HUES48 (cell line): ENCODE data around the gene CGGBP1.
"Not testable (repeated sequence)": the region's sequence is repeated elsewhere in the genome, so short reads cannot be mapped to it uniquely, and the experiment has no call there.

Experiments used
- H3K27ac ChIP-seq: one replicate; pipeline ENCODE4 v1.7.0; 2013; ENCODE audit warnings: low read depth, low read length, inconsistent platforms
- H3K27me3 ChIP-seq: 2 replicates; pipeline ENCODE4 v1.6.1; 2013; ENCODE audit warnings: mild to moderate bottlenecking, low read length; ENCODE audit not compliant: control insufficient read depth, insufficient read depth
- H3K36me3 ChIP-seq: 2 replicates; pipeline ENCODE4 v1.6.1; 2013; ENCODE audit warnings: low read length; ENCODE audit not compliant: control insufficient read depth, insufficient read depth
- H3K4me1 ChIP-seq: 2 replicates; pipeline ENCODE4 v1.6.1; 2013; ENCODE audit warnings: mild to moderate bottlenecking, low read length; ENCODE audit not compliant: control insufficient read depth, insufficient read depth
- H3K4me3 ChIP-seq: 2 replicates; pipeline ENCODE4 v1.5.1; 2013; ENCODE audit warnings: mild to moderate bottlenecking, low read depth, low read length
- H3K9ac ChIP-seq: 2 replicates; pipeline ENCODE4 v1.6.1; 2013; ENCODE audit warnings: mild to moderate bottlenecking, low read depth, low read length, moderate library complexity
- H3K9me3 ChIP-seq: 2 replicates; pipeline ENCODE4 v1.6.1; 2013; ENCODE audit warnings: low read length; ENCODE audit not compliant: control insufficient read depth, insufficient read depth

The CGGBP1 gene

GRCh38 chr3:88034491-88035275 is 24.1 kb downstream of the CGGBP1 start:
- H3K4me1 ChIP-seq: no peaks in the 10 kb centered on the region
- H3K27ac ChIP-seq: no peak overlapping the region
- H3K9ac ChIP-seq: no peak overlapping the region
- H3K36me3 ChIP-seq: no peaks in the 10 kb centered on the region
- no peaks in the 10 kb centered on the region for H3K9me3 ChIP-seq
- no peaks in the 10 kb centered on the region for H3K27me3 ChIP-seq
- H3K4me3 ChIP-seq: no peak overlapping the region

- H3K9ac ChIP-seq: no peak overlapping the region
- no peaks in the 10 kb centered on the region for H3K36me3 ChIP-seq
- no peaks in the 10 kb centered on the region for H3K4me1 ChIP-seq
- no peaks in the 10 kb centered on the region for H3K9me3 ChIP-seq
- no peak overlapping the region for H3K27ac ChIP-seq
- H3K4me3 ChIP-seq: no peak overlapping the region
- H3K27me3 ChIP-seq: no peaks in the 10 kb centered on the region
These were observed 25.0 kb downstream of the CGGBP1 start for GRCh38 chr3:88033808-88034207.

DNA sequence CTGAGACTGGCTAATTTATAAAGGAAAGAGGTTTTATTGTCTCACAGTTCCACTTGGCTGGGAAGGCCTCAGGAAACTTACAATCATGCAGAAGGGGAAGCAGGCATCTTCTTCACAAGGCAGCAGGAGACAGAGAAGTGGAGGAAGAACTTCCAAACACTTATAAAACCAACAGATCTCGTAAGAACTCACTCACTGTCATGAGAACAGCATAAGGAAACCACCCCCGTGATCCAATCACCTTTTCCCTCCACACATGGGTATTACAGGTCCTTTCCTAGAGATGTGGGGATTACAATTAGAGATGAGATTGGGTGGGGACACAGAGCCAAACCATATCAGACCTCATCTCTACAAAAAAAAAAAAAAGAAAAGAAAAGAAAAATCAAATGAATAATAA is 25.7 kb downstream of the CGGBP1 start:
- H3K27me3 ChIP-seq: no peaks in the 10 kb centered on the region
- H3K4me3 ChIP-seq: no peak overlapping the region
- H3K4me1 ChIP-seq: no peaks in the 10 kb centered on the region
- no peak overlapping the region for H3K27ac ChIP-seq
- H3K9ac ChIP-seq: no peak overlapping the region
- no peaks in the 10 kb centered on the region for H3K9me3 ChIP-seq
- H3K36me3 ChIP-seq: no peaks in the 10 kb centered on the region

DNA sequence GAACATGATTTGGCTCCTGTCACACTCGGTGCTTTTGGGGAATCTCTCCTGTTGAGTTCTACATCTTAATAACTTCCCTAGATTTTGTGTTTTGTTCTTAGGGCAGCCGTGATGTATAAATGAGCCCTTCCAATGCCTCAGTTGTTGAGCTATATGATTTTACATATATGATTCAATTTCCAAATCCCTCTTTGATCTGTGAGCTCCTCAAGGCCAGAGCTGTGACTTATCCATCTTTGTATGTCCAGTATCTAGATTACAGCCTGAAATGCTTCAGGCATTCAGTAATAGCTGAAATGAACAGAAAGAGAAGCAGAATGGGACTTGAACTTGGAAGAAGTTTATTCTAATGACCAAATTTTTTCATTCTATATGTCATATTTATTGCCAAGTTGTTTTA is 26.6 kb downstream of the CGGBP1 start:
- Histone ChIP-seq H3K9me3 (no peaks in the 10 kb centered on the region), H3K9ac (no peak overlapping the region), H3K27me3 (no peaks in the 10 kb centered on the region), H3K4me3 (no peak overlapping the region), H3K27ac (no peak overlapping the region), H3K36me3 (no peaks in the 10 kb centered on the region), H3K4me1 (no peaks in the 10 kb centered on the region)

DNA sequence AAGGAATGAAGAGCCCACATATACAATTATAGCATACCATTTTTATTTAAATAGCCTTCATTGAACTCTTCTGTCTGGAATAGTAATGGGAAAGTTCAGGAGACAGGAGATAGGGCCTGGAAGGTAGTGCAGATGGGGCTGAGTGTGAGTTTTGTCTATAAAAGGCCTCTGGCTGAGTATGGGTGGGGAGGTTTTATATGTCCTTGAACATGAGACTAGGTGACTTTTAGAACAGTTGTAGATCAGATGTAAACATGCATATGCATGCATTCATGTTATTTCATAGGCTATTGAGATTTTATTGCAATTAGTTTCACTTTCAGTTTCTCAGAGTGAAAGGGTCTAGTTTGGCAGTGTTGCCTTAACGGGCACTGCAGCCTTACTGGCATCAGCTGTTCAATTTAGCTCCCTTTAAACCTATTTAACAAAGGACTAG is 27.1 kb downstream of the CGGBP1 start:
- Histone ChIP-seq H3K4me3 (no peak overlapping the region), H3K27ac (no peak overlapping the region), H3K9me3 (no peaks in the 10 kb centered on the region), H3K4me1 (no peaks in the 10 kb centered on the region), H3K9ac (no peak overlapping the region), H3K36me3 (no peaks in the 10 kb centered on the region), H3K27me3 (no peaks in the 10 kb centered on the region)

DNA sequence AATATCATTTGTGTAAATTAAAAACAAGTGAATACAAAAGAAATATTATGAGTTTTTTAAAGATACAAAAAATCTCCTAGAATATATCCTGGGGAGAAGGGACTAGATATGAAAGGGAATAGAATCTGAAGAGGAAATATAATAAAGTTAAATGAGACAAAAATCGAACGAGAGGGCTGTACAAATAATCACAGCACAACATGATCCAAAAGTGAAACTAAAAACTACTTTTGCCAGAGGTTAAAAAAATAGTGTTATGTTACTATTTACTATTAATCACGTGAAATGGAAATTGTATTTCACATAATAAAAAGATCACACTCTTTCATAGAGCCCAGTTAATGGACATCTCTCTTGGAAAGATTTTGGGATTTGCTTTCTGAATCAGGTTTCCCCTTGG is 28.6 kb downstream of the CGGBP1 start:
- Histone ChIP-seq H3K4me3 (no peak overlapping the region), H3K27ac (no peak overlapping the region), H3K9ac (no peak overlapping the region)

GRCh38 chr3:88028876-88029275 is 29.9 kb downstream of the CGGBP1 start:
- H3K9ac ChIP-seq: no peak overlapping the region
- H3K27ac ChIP-seq: no peak overlapping the region
- H3K36me3 ChIP-seq: no peaks in the 10 kb centered on the region
- no peak overlapping the region for H3K4me3 ChIP-seq
- no peaks in the 10 kb centered on the region for H3K4me1 ChIP-seq
- no peaks in the 10 kb centered on the region for H3K27me3 ChIP-seq
- no peaks in the 10 kb centered on the region; the same call in 1 of the 2 replicates for H3K9me3 ChIP-seq

More for the DNA sequence above, 28.6 kb downstream of the CGGBP1 start:
- Histone ChIP-seq H3K36me3 (no peaks in the 10 kb centered on the region), H3K9me3 (no peaks in the 10 kb centered on the region; the same call in 1 of the 2 replicates), H3K4me1 (no peaks in the 10 kb centered on the region), H3K27me3 (no peaks in the 10 kb centered on the region)

DNA sequence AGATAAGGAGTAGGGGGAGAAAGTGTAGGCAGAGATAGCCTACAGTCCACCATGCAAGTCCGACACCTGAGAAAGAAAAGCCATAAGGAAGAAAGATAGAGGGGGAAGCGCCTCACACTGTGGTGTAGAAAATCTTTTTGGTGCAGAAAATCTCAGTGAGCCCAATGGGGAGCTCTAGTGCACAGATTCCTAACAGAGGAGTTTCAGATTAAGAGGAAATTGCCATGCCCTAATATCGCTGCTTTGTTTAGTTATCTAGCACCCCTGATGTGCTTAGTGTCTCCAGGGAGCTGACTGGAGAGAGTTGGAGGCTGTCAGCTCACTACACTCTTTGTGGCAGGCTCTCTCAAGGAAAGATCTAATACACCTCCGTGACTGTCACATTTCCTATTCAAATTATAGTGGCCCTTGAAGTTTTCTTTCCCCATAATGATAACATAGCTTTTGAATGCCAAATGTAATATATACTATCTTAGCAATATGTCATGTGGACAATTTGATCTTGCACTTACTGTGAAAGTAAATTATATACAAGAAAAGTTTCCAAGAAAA is 33.7 kb downstream of the CGGBP1 start:
- no peaks in the 10 kb centered on the region for H3K4me1 ChIP-seq
- no peak overlapping the region for H3K9ac ChIP-seq
- no peaks in the 10 kb centered on the region; the same call in 1 of the 2 replicates for H3K9me3 ChIP-seq
- no peaks in the 10 kb centered on the region for H3K27me3 ChIP-seq
- no peak overlapping the region for H3K27ac ChIP-seq
- H3K4me3 ChIP-seq: no peak overlapping the region
- no peaks in the 10 kb centered on the region for H3K36me3 ChIP-seq

DNA sequence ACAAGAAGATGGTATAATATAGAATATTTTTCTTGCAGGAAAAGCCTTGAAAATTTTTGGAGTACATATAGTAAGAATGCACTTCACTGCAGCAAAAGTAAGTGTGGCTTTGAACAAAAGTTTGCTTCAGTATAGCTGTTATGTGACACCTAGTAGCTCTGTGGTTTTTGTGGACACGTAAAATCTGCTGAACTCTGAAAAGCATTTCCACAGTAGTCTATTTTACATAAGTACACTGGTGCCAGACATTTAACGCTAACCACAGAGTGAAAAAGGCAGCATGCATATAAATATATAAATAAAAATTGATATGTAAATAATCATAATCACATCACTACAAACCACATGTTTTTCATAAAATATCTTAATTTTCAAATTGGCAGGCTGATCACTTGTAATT is 39.8 kb downstream of the CGGBP1 start:
- Histone ChIP-seq H3K27ac (no peak overlapping the region), H3K4me1 (no peaks in the 10 kb centered on the region), H3K9ac (no peak overlapping the region), H3K36me3 (no peaks in the 10 kb centered on the region), H3K9me3 (no peaks in the 10 kb centered on the region), H3K4me3 (no peak overlapping the region), H3K27me3 (no peaks in the 10 kb centered on the region)

- not testable (repeated sequence) for H3K9ac ChIP-seq, H3K4me3 ChIP-seq, H3K27me3 ChIP-seq, H3K9me3 ChIP-seq, H3K4me1 ChIP-seq, H3K36me3 ChIP-seq, H3K27ac ChIP-seq
These were observed 43.1 kb downstream of the CGGBP1 start for GRCh38 chr3:88015656-88016055.

DNA sequence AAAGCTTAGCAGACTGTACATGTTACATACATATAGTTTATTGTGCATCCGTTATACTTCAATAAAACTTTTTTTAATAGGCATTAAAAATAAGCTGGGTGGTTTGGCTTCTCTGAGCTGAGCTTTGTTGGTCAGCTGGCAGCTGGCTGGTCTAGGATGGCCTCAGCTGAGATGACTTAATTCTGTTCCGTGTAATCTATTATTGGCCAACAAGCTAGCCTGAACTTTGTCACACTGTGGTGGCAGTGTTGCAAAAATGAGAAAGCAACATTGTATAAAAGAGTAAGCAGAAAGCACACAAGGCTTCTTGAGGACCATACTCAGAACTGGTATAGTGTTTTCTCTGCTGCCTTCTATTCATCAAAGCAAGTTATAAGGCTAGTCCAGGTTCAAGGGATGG is 45.2 kb downstream of the CGGBP1 start:
- Histone ChIP-seq H3K27me3 (no peaks in the 10 kb centered on the region), H3K9me3 (no peaks in the 10 kb centered on the region), H3K4me3 (no peak overlapping the region), H3K36me3 (no peaks in the 10 kb centered on the region), H3K4me1 (no peaks in the 10 kb centered on the region), H3K9ac (no peak overlapping the region), H3K27ac (no peak overlapping the region)
